K562 (cell line): ENCODE data around the gene RASIP1. TPM values are rescaled to one million over a fixed set of nuclear protein-coding genes. Genes with fewer than 3 reads are reported as not detected.

ENCODE experiments used
- CBX2 ChIP-seq: fragments of 200-600 bp; sonication (generic); IDR thresholded peaks from one replicate; pipeline ENCODE4 v1.6.1; 2012; ENCODE audit warnings: mild to moderate bottlenecking, low read length, inconsistent platforms; ENCODE audit not compliant: insufficient read depth, poor library complexity, severe bottlenecking
- ELF1 ChIP-seq: fragments of 200-800 bp; sonication (Bioruptor generic); IDR thresholded peaks from 2 replicates; pipeline ENCODE4 v1.6.1; 2016; ENCODE audit warnings: missing genetic modification characterization, missing compliant biosample characterization
- ESRRB ChIP-seq: fragments of 250-450 bp; sonication (Bioruptor Pico); IDR thresholded peaks from 2 replicates; pipeline ENCODE4 v1.5.0; 2020; ENCODE audit warnings: mild to moderate bottlenecking, moderate library complexity, borderline replicate concordance
- GATA2 ChIP-seq: sonication (generic); formaldehyde crosslinking; IDR thresholded peaks from 2 replicates; pipeline ENCODE4 v1.4.0; 2020; ENCODE audit warnings: mild to moderate bottlenecking, missing genetic modification reagents
- HOXB6 ChIP-seq: fragments of 250-450 bp; sonication (Bioruptor Pico); IDR thresholded peaks from 2 replicates; pipeline ENCODE4 v1.5.1; 2022; ENCODE audit warnings: mild to moderate bottlenecking, borderline replicate concordance
- JUNB ChIP-seq: fragments of 450-650 bp; formaldehyde crosslinking; conservative IDR thresholded peaks from 2 replicates; pipeline ENCODE4 v1.4.0; 2020; ENCODE audit warnings: mild to moderate bottlenecking
- MBD1 ChIP-seq: fragments of 250-450 bp; sonication (Bioruptor Pico); IDR thresholded peaks from 2 replicates; pipeline ENCODE4 v1.8.0; 2022; ENCODE audit warnings: inconsistent platforms
- MCM7 ChIP-seq, 2 experiments: fragments of 450-650 bp; IDR thresholded peaks; 2 replicates each; pipeline ENCODE4 v1.6.1; 2016 to 2018
- MYNN ChIP-seq, 2 experiments: sonication (generic); formaldehyde crosslinking in 1 of 2; IDR thresholded peaks; 2 replicates each; pipeline versions ENCODE4 v1.5.0 to v1.6.1; 2016 to 2020; ENCODE audit warnings: antibody characterized with exemption in 1 of 2, missing genetic modification reagents in 1 of 2
- OTX1 ChIP-seq: fragments of 450-650 bp; formaldehyde crosslinking; IDR thresholded peaks from 2 replicates; pipeline ENCODE4 v1.4.0; 2022; ENCODE audit warnings: mild to moderate bottlenecking
- POLR3A ChIP-seq: IDR thresholded peaks from 2 replicates; pipeline ENCODE4 v1.6.1; 2011; ENCODE audit warnings: borderline replicate concordance, mild to moderate bottlenecking, moderate library complexity; ENCODE audit not compliant: insufficient read length, insufficient read depth; ENCODE audit errors: extremely low read depth
- SMARCE1 ChIP-seq: fragments of 450-650 bp; IDR thresholded peaks from 2 replicates; pipeline ENCODE4 v1.7.1; 2016; ENCODE audit warnings: mild to moderate bottlenecking
- SRSF3 ChIP-seq: fragments of 200-400 bp; formaldehyde crosslinking; IDR thresholded peaks from 2 replicates; pipeline ENCODE4 v1.6.1; 2016; ENCODE audit warnings: mild to moderate bottlenecking, low read length, moderate library complexity; ENCODE audit not compliant: insufficient read depth
- ZNF561 ChIP-seq: fragments of 450-650 bp; formaldehyde crosslinking; conservative IDR thresholded peaks from 2 replicates; pipeline ENCODE4 v1.4.0; 2020; ENCODE audit warnings: mild to moderate bottlenecking, moderate library complexity
- polyA plus RNA-seq, 8 experiments: library from polyadenylated mRNA; depleted of rRNA in 4 of 8; stranded (reverse) in 5 of 8; unstranded in 3 of 8; fragments of >200 nt; fragmentation: Nextera tagmentation in 2 of 8; fragmentation: Illumina TruSeq in 1 of 8; extraction: Ambion mirVana in 2 of 8; extraction: Trizol in 1 of 8; gene quantifications; 2 replicates each; pipeline versions ENCODE4 v1.2.1 to v1.2.3, GENCODE V29; 2011 to 2014; ENCODE audit warnings: inconsistent platforms in 1 of 8, missing spikeins in 1 of 8
- total RNA-seq, 7 experiments: library from RNA; depleted of rRNA in 6 of 7; stranded (reverse); fragments of >200 nt in 6 of 7; fragmentation: Illumina TruSeq in 2 of 7; extraction: Trizol in 2 of 7; gene quantifications; 2 replicates each; pipeline versions ENCODE4 v1.2.1 to v1.2.3, GENCODE V29; 2011 to 2021; ENCODE audit warnings: low replicate concordance in 1 of 7
- TF ChIP-seq, protein P1 (sequence below): fragments of 450-650 bp; IDR thresholded peaks from 2 replicates; pipeline ENCODE4 v1.6.1; 2017; ENCODE audit warnings: antibody characterized with exemption, mild to moderate bottlenecking
- TF ChIP-seq, protein P2 (sequence below): fragments of 450-650 bp; IDR thresholded peaks from 2 replicates; pipeline ENCODE4 v1.6.1; 2016; ENCODE audit warnings: mild to moderate bottlenecking
- TF ChIP-seq, protein P3 (sequence below), 2 experiments: IDR thresholded peaks; 2 replicates each; pipeline ENCODE4 v1.6.1; 2011; ENCODE audit warnings: borderline replicate concordance in 1 of 2, control low read depth in 1 of 2, low read depth in 1 of 2, low read length in 1 of 2, mild to moderate bottlenecking in 1 of 2, mixed read lengths in 1 of 2, moderate library complexity in 1 of 2; ENCODE audit not compliant: insufficient read depth in 1 of 2, insufficient read length in 1 of 2, poor library complexity in 1 of 2, severe bottlenecking in 1 of 2; ENCODE audit errors: extremely low read depth in 1 of 2

The RASIP1 gene
- total and polyA plus RNA-seq, 9 of the 15 experiments (the other 6 are each of a cell fraction or from before 2014, with no cell fraction given), result 0.20 to 4.7 (median 1.5) TPM

- TF ChIP-seq CBX2 (no peak), ZNF561 (CRISPR knock-in tag) (no peak), SRSF3 (no peak), SMARCE1 (peak; percentile 76), HOXB6 (CRISPR knock-in tag) (no peak), MCM7 (IDR thresholded peaks at IDR 0.05) (no peak), MBD1 (CRISPR knock-in tag) (no peak), GATA2 (CRISPR knock-in tag) (peak; percentile 58), ELF1 (0 out of 2 replicates have a peak, but pooled peaks have one; percentile 25), OTX1 (CRISPR knock-in tag) (no peak), JUNB (no peak; the same call in 1 of the 2 replicates), POLR3A (no peak), MYNN (IDR thresholded peaks at IDR 0.05) (peak; percentile 24; the same call in 1 of the 2 replicates), MYNN (CRISPR knock-in tag; IDR thresholded peaks at IDR 0.05) (no peak), ESRRB (CRISPR knock-in tag) (no peak)
- TF ChIP-seq, protein P1, sequence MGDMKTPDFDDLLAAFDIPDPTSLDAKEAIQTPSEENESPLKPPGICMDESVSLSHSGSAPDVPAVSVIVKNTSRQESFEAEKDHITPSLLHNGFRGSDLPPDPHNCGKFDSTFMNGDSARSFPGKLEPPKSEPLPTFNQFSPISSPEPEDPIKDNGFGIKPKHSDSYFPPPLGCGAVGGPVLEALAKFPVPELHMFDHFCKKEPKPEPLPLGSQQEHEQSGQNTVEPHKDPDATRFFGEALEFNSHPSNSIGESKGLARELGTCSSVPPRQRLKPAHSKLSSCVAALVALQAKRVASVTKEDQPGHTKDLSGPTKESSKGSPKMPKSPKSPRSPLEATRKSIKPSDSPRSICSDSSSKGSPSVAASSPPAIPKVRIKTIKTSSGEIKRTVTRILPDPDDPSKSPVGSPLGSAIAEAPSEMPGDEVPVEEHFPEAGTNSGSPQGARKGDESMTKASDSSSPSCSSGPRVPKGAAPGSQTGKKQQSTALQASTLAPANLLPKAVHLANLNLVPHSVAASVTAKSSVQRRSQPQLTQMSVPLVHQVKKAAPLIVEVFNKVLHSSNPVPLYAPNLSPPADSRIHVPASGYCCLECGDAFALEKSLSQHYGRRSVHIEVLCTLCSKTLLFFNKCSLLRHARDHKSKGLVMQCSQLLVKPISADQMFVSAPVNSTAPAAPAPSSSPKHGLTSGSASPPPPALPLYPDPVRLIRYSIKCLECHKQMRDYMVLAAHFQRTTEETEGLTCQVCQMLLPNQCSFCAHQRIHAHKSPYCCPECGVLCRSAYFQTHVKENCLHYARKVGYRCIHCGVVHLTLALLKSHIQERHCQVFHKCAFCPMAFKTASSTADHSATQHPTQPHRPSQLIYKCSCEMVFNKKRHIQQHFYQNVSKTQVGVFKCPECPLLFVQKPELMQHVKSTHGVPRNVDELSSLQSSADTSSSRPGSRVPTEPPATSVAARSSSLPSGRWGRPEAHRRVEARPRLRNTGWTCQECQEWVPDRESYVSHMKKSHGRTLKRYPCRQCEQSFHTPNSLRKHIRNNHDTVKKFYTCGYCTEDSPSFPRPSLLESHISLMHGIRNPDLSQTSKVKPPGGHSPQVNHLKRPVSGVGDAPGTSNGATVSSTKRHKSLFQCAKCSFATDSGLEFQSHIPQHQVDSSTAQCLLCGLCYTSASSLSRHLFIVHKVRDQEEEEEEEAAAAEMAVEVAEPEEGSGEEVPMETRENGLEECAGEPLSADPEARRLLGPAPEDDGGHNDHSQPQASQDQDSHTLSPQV, result peak; percentile 91
- TF ChIP-seq, protein P2, sequence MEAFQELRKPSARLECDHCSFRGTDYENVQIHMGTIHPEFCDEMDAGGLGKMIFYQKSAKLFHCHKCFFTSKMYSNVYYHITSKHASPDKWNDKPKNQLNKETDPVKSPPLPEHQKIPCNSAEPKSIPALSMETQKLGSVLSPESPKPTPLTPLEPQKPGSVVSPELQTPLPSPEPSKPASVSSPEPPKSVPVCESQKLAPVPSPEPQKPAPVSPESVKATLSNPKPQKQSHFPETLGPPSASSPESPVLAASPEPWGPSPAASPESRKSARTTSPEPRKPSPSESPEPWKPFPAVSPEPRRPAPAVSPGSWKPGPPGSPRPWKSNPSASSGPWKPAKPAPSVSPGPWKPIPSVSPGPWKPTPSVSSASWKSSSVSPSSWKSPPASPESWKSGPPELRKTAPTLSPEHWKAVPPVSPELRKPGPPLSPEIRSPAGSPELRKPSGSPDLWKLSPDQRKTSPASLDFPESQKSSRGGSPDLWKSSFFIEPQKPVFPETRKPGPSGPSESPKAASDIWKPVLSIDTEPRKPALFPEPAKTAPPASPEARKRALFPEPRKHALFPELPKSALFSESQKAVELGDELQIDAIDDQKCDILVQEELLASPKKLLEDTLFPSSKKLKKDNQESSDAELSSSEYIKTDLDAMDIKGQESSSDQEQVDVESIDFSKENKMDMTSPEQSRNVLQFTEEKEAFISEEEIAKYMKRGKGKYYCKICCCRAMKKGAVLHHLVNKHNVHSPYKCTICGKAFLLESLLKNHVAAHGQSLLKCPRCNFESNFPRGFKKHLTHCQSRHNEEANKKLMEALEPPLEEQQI, result no peak
- TF ChIP-seq, protein P3, sequence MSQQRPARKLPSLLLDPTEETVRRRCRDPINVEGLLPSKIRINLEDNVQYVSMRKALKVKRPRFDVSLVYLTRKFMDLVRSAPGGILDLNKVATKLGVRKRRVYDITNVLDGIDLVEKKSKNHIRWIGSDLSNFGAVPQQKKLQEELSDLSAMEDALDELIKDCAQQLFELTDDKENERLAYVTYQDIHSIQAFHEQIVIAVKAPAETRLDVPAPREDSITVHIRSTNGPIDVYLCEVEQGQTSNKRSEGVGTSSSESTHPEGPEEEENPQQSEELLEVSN (IDR thresholded peaks at IDR 0.05; ENCODE audit: borderline replicate concordance in 1 of 2, extremely low read depth in 1 of 2, insufficient read depth in 1 of 2, insufficient read length in 1 of 2, low read depth in 1 of 2, low read length in 1 of 2, poor library complexity in 1 of 2, severe bottlenecking in 1 of 2), result peak; percentile 50 to 77
Observed at GRCh38 chr19:48780631-48781391, 40.4 kb upstream of the RASIP1 start (continued).
